ENCODE data around the gene PCF11.

Gene PCF11

DNA sequence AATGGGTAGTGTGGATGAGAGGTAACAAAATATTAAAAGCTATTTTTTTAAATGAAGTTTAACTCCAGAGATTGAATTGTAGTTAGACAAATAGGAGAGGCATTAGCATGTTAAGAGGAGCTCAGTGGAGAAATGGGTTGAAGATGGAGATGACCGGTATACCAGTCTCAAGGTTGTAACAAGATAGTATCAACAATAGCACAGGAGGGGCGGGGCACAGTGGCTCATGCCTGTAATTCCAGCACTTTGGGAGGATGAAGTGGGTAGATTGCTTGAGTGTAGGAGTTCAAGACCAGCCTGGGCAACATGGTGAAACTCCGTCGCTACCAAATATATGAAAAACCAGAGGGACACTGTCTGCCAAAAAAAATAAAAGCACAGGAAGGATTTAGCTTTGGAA lies 30.5 kb downstream of the PCF11 start:
- FAIRE-seq: no peak
- no peak for TF ChIP-seq POU2F2 (IDR thresholded peaks at IDR 0.05; ENCODE audit: low read depth, low read length)

DNA sequence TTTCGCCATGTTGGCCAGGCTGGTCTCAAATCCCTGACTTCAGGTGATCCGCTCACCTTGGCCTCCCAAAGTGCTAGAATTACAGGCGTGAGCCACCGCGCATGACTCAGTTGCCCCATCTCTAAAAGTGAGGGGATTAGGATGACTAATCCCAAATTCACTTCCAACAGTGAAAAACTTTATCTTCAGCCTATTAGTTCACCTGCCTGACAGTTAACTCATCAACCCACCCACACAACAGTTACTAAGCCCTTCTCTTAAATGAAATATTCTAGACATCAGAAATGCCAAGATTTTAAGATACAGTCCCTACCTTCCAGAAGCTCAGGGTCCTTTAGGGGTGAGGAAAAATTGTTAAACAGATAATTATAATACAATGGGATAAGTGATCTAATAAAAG lies 34.6 kb downstream of the PCF11 start:
- DNase-seq (ENCODE audit: insufficient read length, low spot score) (no peak), FAIRE-seq (no peak)
- no peak for TF ChIP-seq POLR2A (IDR thresholded peaks at IDR 0.05; ENCODE audit: low read depth, low read length)
- TF ChIP-seq PAX5 (IDR thresholded peaks at IDR 0.05; ENCODE audit: insufficient read depth, low read length, severe bottlenecking): no peak
- no peak for TF ChIP-seq TAF1 (IDR thresholded peaks at IDR 0.05; ENCODE audit: low read depth, low read length)
- no peak for TF ChIP-seq POU2F2 (IDR thresholded peaks at IDR 0.05; ENCODE audit: low read depth, low read length)
- no peak for TF ChIP-seq POLR2AphosphoS5 (IDR thresholded peaks at IDR 0.05; ENCODE audit: low read depth, low read length)
- no peak for TF ChIP-seq SPI1 (IDR thresholded peaks at IDR 0.05; ENCODE audit: low read depth, low read length)

More for the DNA sequence above, 30.5 kb downstream of the PCF11 start:
- no peak for DNase-seq (ENCODE audit: insufficient read length, low spot score)

DNA sequence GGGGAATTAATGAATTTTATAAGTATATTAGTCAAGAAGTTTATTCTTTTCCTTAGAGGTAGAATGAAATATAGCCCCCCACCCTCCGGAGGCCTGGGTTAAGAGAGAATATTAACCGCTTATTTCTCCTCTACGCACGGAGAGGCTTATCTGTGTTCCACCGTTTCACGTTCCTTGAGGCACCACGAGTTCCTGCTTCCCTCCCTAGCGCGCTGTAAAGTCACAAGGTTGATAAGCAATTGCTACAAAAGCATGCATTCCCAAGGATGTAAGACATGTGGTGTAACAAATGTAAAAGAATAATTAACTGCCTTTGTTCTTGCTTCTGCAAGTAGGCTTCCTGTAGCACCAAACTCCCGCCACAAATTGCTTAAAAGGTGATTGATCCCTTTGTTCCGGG lies 35.1 kb downstream of the PCF11 start:
- no peak for FAIRE-seq
- TF ChIP-seq SPI1 (IDR thresholded peaks at IDR 0.05; ENCODE audit: low read depth, low read length): no peak
- TF ChIP-seq POLR2AphosphoS5 (IDR thresholded peaks at IDR 0.05; ENCODE audit: low read depth, low read length): no peak
- TF ChIP-seq POU2F2 (IDR thresholded peaks at IDR 0.05; ENCODE audit: low read depth, low read length): no peak
- no peak for TF ChIP-seq TAF1 (IDR thresholded peaks at IDR 0.05; ENCODE audit: low read depth, low read length)
- no peak for TF ChIP-seq PAX5 (IDR thresholded peaks at IDR 0.05; ENCODE audit: insufficient read depth, low read length, severe bottlenecking)
- no peak for TF ChIP-seq POLR2A (IDR thresholded peaks at IDR 0.05; ENCODE audit: low read depth, low read length)
- no peak for DNase-seq (ENCODE audit: insufficient read length, low spot score)

- DNase-seq (ENCODE audit: insufficient read length, low spot score) (no peak), FAIRE-seq (no peak)
- no peak for TF ChIP-seq PAX5 (IDR thresholded peaks at IDR 0.05; ENCODE audit: insufficient read depth, low read length, severe bottlenecking)
- TF ChIP-seq TAF1 (IDR thresholded peaks at IDR 0.05; ENCODE audit: low read depth, low read length): no peak
- no peak for TF ChIP-seq POLR2AphosphoS5 (IDR thresholded peaks at IDR 0.05; ENCODE audit: low read depth, low read length)
- no peak for TF ChIP-seq SPI1 (IDR thresholded peaks at IDR 0.05; ENCODE audit: low read depth, low read length)
- TF ChIP-seq POLR2A (IDR thresholded peaks at IDR 0.05; ENCODE audit: low read depth, low read length): no peak
- TF ChIP-seq POU2F2 (IDR thresholded peaks at IDR 0.05; ENCODE audit: low read depth, low read length): no peak
Measured at GRCh38 chr11:83192606-83193245, 35.8 kb downstream of the PCF11 start.

DNA sequence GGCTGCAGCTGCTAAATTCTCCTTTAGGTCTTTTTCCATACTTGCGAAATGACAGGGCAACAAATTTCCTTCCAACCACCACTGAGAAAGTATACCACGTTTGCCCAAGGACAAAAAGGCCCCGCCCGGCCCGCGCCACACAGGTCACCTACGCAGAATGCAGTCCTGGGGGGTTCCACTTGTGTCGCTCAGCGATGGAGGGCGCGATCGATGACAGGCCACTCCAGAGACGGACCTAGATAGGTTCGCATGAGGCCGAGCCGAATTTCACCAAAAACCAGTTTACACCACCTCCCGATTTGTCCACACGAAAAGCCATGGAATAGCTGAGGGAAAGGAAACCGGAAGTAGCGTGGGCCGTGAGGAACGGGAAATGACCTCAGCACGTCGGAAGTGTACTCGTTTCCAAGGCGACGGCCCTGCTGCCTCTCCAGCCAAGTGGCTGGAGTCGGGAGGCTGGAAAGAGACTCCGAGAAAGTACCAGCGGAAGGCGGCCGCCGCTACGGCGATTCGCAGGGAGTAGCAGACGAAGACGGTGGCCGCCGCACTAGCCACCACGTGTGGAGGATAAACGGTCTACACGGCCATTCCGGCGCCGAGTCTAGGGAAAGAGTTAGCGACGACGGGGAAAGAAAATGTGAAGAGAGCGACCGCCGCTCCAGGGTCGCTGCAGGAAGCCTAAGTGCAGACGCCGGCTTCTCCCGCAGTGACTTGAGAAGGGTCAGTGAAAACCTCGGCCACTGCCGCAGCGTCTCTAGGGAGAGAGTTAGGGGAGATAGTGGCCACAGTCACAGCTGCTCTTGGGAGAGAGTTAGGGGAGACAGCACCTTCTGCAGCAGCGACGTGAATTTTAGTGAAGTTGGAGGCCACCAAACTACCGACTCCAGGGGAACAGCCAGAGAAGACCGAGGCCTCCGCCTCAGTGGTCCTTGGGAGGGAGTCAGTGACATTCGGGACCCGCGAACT lies 36.7 kb downstream of the PCF11 start, which contains the start of gene ANKRD42:
Gene ANKRD42, plus strand, starts transcription at position 398 of the 966 bp plus-strand sequence. CDS start 959 bp downstream, outside the sequence.
- TF ChIP-seq PAX5 (IDR thresholded peaks at IDR 0.05; ENCODE audit: insufficient read depth, low read length, severe bottlenecking) (no peak), TAF1 (IDR thresholded peaks at IDR 0.05; ENCODE audit: low read depth, low read length) (peak; percentile 80), POLR2A (IDR thresholded peaks at IDR 0.05; ENCODE audit: low read depth, low read length) (peak; percentile 59), SPI1 (IDR thresholded peaks at IDR 0.05; ENCODE audit: low read depth, low read length) (peak; percentile 54), POU2F2 (IDR thresholded peaks at IDR 0.05; ENCODE audit: low read depth, low read length) (peak; percentile 53; the same call in 1 of the 2 replicates), POLR2AphosphoS5 (IDR thresholded peaks at IDR 0.05; ENCODE audit: low read depth, low read length) (0 out of 2 replicates have a peak, but pooled peaks have one; percentile 51)
- FAIRE-seq: peak; percentile 99
- peak; percentile 73 for DNase-seq (ENCODE audit: insufficient read length, low spot score)

DNA sequence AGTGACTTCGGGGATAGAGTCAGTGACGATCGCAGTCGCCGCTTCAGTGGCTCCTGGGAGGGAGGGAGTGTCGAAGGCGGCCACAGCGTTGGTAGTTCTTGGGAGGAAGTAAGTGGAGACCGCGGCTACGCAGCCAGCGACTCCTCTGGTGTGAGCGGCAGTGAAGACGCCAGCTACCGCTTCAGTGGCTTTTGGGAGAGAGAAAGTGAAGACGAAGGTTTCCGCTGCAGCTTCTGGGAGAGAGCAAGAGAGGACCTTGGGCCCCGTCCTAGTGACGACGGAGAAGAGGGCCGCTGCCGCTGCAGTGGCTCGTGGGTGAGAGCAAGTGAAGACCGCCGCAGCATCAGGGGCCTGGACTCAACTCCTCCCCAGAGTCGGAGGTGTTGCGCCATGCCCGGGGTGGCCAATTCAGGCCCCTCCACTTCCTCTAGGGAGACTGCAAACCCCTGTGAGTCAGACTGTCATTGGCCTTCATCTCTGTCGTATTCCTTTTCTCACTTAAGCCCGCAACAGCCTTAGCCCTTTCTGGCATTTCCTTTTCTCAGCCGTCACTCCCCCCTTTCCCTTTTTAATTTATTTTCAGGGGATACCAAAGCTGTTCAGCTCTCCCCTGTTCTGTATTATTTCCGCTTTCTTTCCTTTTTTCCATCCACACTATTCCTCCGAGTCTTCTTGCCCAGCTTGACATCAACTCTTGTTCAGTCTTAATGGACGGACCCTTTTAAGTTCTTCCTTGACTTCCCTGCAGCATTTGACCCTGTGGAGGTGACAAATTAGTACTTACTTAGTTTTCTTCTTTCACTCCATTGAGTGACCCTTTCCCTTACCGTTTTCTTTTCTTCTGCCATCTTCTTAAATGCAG lies 37.6 kb downstream of the PCF11 start:
- DNase-seq (ENCODE audit: insufficient read length, low spot score) (peak; percentile 33), FAIRE-seq (peak; percentile 79)
- TF ChIP-seq SPI1 (IDR thresholded peaks at IDR 0.05; ENCODE audit: low read depth, low read length): peak; percentile 45; the same call in 1 of the 2 replicates
- TF ChIP-seq POU2F2 (IDR thresholded peaks at IDR 0.05; ENCODE audit: low read depth, low read length): no peak
- no peak for TF ChIP-seq TAF1 (IDR thresholded peaks at IDR 0.05; ENCODE audit: low read depth, low read length)
- no peak for TF ChIP-seq PAX5 (IDR thresholded peaks at IDR 0.05; ENCODE audit: insufficient read depth, low read length, severe bottlenecking)
- no peak for TF ChIP-seq POLR2AphosphoS5 (IDR thresholded peaks at IDR 0.05; ENCODE audit: low read depth, low read length)

GRCh38 chr11:83195143-83195466 lies 38.2 kb downstream of the PCF11 start:
- FAIRE-seq (no peak), DNase-seq (ENCODE audit: insufficient read length, low spot score) (no peak)
- no peak for TF ChIP-seq SPI1 (IDR thresholded peaks at IDR 0.05; ENCODE audit: low read depth, low read length)
- no peak for TF ChIP-seq PAX5 (IDR thresholded peaks at IDR 0.05; ENCODE audit: insufficient read depth, low read length, severe bottlenecking)
- no peak for TF ChIP-seq TAF1 (IDR thresholded peaks at IDR 0.05; ENCODE audit: low read depth, low read length)
- no peak for TF ChIP-seq POU2F2 (IDR thresholded peaks at IDR 0.05; ENCODE audit: low read depth, low read length)
- no peak for TF ChIP-seq POLR2AphosphoS5 (IDR thresholded peaks at IDR 0.05; ENCODE audit: low read depth, low read length)
- TF ChIP-seq POLR2A (IDR thresholded peaks at IDR 0.05; ENCODE audit: low read depth, low read length): no peak

GRCh38 chr11:83195649-83196048 lies 38.7 kb downstream of the PCF11 start:
- no peak for FAIRE-seq
- no peak for DNase-seq (ENCODE audit: insufficient read length, low spot score)
- no peak for TF ChIP-seq TAF1 (IDR thresholded peaks at IDR 0.05; ENCODE audit: low read depth, low read length)
- TF ChIP-seq POU2F2 (IDR thresholded peaks at IDR 0.05; ENCODE audit: low read depth, low read length): no peak
- TF ChIP-seq POLR2AphosphoS5 (IDR thresholded peaks at IDR 0.05; ENCODE audit: low read depth, low read length): no peak
- TF ChIP-seq PAX5 (IDR thresholded peaks at IDR 0.05; ENCODE audit: insufficient read depth, low read length, severe bottlenecking): no peak
- TF ChIP-seq POLR2A (IDR thresholded peaks at IDR 0.05; ENCODE audit: low read depth, low read length): no peak
- no peak for TF ChIP-seq SPI1 (IDR thresholded peaks at IDR 0.05; ENCODE audit: low read depth, low read length)
